Neural cell (in vitro differentiated cells): ENCODE data around the gene BICC1. TPM values are rescaled to one million over a fixed set of nuclear protein-coding genes. Genes with fewer than 3 reads are reported as not detected.

ENCODE experiments used
- H2AFZ ChIP-seq: fragments of 200-600, 300-800 bp; sonication (generic), shearing (Covaris generic); 2 replicates; pipeline ENCODE4 v1.6.0; 2014; ENCODE audit warnings: low read depth, mild to moderate bottlenecking, antibody characterized with exemption, low read length, moderate library complexity
- H3F3A ChIP-seq: fragments of 200-600 bp; shearing (Covaris generic); 2 replicates; pipeline ENCODE4 v1.6.1; 2016; ENCODE audit warnings: mild to moderate bottlenecking, moderate library complexity, mixed read lengths, antibody characterized with exemption, low read length; ENCODE audit not compliant: insufficient read depth, poor library complexity, severe bottlenecking
- H3K27ac ChIP-seq: fragments of 200-600, 300-800 bp; sonication (generic), shearing (Covaris generic); 2 replicates; pipeline ENCODE4 v1.5.1; 2014; ENCODE audit warnings: mild to moderate bottlenecking, low read length, moderate library complexity
- H3K27me3 ChIP-seq: fragments of 300-800, 200-600 bp; sonication (generic), shearing (Covaris generic); 2 replicates; pipeline ENCODE4 v1.6.0; 2014; ENCODE audit warnings: mild to moderate bottlenecking, low read depth, low read length, moderate library complexity; ENCODE audit not compliant: insufficient read depth
- H3K36me3 ChIP-seq: fragments of 300-800, 200-600 bp; sonication (generic), shearing (Covaris generic); 2 replicates; pipeline ENCODE4 v1.5.1; 2014; ENCODE audit warnings: mild to moderate bottlenecking, antibody characterized with exemption, low read length, moderate library complexity; ENCODE audit not compliant: insufficient read depth
- H3K4me2 ChIP-seq: fragments of 300-800, 200-600 bp; sonication (generic), shearing (Covaris generic); 2 replicates; pipeline ENCODE4 v1.6.0; 2014; ENCODE audit warnings: mild to moderate bottlenecking, low read length
- H3K4me3 ChIP-seq: fragments of 300-800, 200-600 bp; sonication (generic), shearing (Covaris generic); 2 replicates; pipeline ENCODE4 v1.5.1; 2014; ENCODE audit warnings: mild to moderate bottlenecking, low read length, moderate library complexity
- H3K79me2 ChIP-seq: fragments of 200-600 bp; shearing (Covaris generic); replicated peaks from 2 replicates; pipeline ENCODE4 v1.6.0; 2014; ENCODE audit warnings: mild to moderate bottlenecking, low read length, moderate library complexity; ENCODE audit not compliant: insufficient read depth
- H3K9ac ChIP-seq: fragments of 300-800, 200-600 bp; sonication (generic), shearing (Covaris generic); 2 replicates; pipeline ENCODE4 v1.6.1; 2016; ENCODE audit warnings: mild to moderate bottlenecking, low read length, mixed read lengths
- H3K9me2 ChIP-seq: fragments of 200-600 bp; shearing (Covaris generic); 2 replicates; pipeline ENCODE4 v1.6.1; 2016; ENCODE audit warnings: mild to moderate bottlenecking, low read length, mixed read lengths; ENCODE audit not compliant: insufficient read depth
- H3K9me3 ChIP-seq: fragments of 200-600, 300-800 bp; sonication (generic), shearing (Covaris generic); 2 replicates; pipeline ENCODE4 v1.6.1; 2016; ENCODE audit warnings: mild to moderate bottlenecking, mixed run types, low read length, moderate library complexity, mixed read lengths
- H4K20me1 ChIP-seq: fragments of 200-600 bp; shearing (Covaris generic); 2 replicates; pipeline ENCODE4 v1.6.1; 2016; ENCODE audit warnings: mild to moderate bottlenecking, mixed run types; ENCODE audit not compliant: insufficient read depth
- CTCF ChIP-seq: fragments of 450-650 bp; IDR thresholded peaks from 2 replicates; pipeline ENCODE4 v1.5.1; 2014; ENCODE audit warnings: antibody characterized with exemption, mild to moderate bottlenecking, moderate library complexity; ENCODE audit not compliant: poor library complexity, severe bottlenecking
- EP300 ChIP-seq: fragments of 450-650 bp; conservative IDR thresholded peaks from 2 replicates; pipeline ENCODE4 v1.6.1; 2014; ENCODE audit warnings: antibody characterized with exemption, mild to moderate bottlenecking, moderate library complexity; ENCODE audit not compliant: poor library complexity, severe bottlenecking
- EZH2 ChIP-seq: fragments of 200-600, 300-800 bp; shearing (Covaris generic), sonication (generic); IDR thresholded peaks from 2 replicates; pipeline ENCODE4 v1.6.1; 2014; ENCODE audit warnings: antibody characterized with exemption, low read length, borderline replicate concordance, mild to moderate bottlenecking; ENCODE audit not compliant: insufficient read depth, poor library complexity, severe bottlenecking
- MXI1 ChIP-seq: fragments of 450-650 bp; conservative IDR thresholded peaks from 2 replicates; pipeline ENCODE4 v1.6.1; 2014; ENCODE audit warnings: antibody characterized with exemption, mild to moderate bottlenecking; ENCODE audit not compliant: poor library complexity, severe bottlenecking
- POLR2AphosphoS5 ChIP-seq: IDR thresholded peaks from 2 replicates; pipeline ENCODE4 v1.6.1; 2012
- RAD21 ChIP-seq: fragments of 450-650 bp; conservative IDR thresholded peaks from 2 replicates; pipeline ENCODE4 v1.6.1; 2014; ENCODE audit warnings: antibody characterized with exemption, mild to moderate bottlenecking, moderate library complexity
- REST ChIP-seq: IDR thresholded peaks from 2 replicates; pipeline ENCODE4 v1.6.1; 2012; ENCODE audit warnings: borderline replicate concordance
- SMC3 ChIP-seq: fragments of 450-650 bp; conservative IDR thresholded peaks from 2 replicates; pipeline ENCODE4 v1.6.1; 2014; ENCODE audit warnings: antibody characterized with exemption, mild to moderate bottlenecking, moderate library complexity; ENCODE audit not compliant: poor library complexity
- TAF1 ChIP-seq: IDR thresholded peaks from 2 replicates; pipeline ENCODE4 v1.6.1; 2012; ENCODE audit warnings: low read depth
- polyA plus RNA-seq: library from polyadenylated mRNA; depleted of rRNA; stranded (reverse); fragments of >200 nt; gene quantifications from 2 replicates; pipeline ENCODE4 v1.2.3, GENCODE V29; 2014

The BICC1 gene
- polyA plus RNA-seq, 1 donor from 2014 or later, result 7.6 TPM

GRCh38 chr10:58725901-58726300, 213.2 kb downstream of the BICC1 start:
- no peak overlapping the region for H3K27ac ChIP-seq
- peaks cover 7% of the 10 kb centered on the region for H3K9me3 ChIP-seq
- H3K9me2 ChIP-seq, result no peaks in the 10 kb centered on the region
- H4K20me1 ChIP-seq, result no peaks in the 10 kb centered on the region
- H3K9ac ChIP-seq, result no peak overlapping the region
- TF ChIP-seq EP300 (no peak), MXI1 (no peak), REST (no peak), TAF1 (no peak), RAD21 (no peak), EZH2 (no peak), POLR2AphosphoS5 (no peak), SMC3 (no peak), CTCF (no peak)
- H3K4me2 ChIP-seq, result no peak overlapping the region
- H2AFZ ChIP-seq, result no peak overlapping the region
- no peaks in the 10 kb centered on the region for H3K27me3 ChIP-seq
- no peaks in the 10 kb centered on the region for H3F3A ChIP-seq
- H3K4me3 ChIP-seq, result no peak overlapping the region
- H3K36me3 ChIP-seq, result no peaks in the 10 kb centered on the region
- H3K79me2 ChIP-seq, result no peaks in the 10 kb centered on the region

GRCh38 chr10:58727633-58728032, 215.0 kb downstream of the BICC1 start:
- no peaks in the 10 kb centered on the region for H3K9me2 ChIP-seq
- H3F3A ChIP-seq, result no peaks in the 10 kb centered on the region
- no peak overlapping the region for H3K4me3 ChIP-seq
- H2AFZ ChIP-seq, result no peak overlapping the region
- H4K20me1 ChIP-seq, result no peaks in the 10 kb centered on the region
- H3K79me2 ChIP-seq, result no peaks in the 10 kb centered on the region
- no peak overlapping the region for H3K4me2 ChIP-seq
- H3K9me3 ChIP-seq, result peaks cover 7% of the 10 kb centered on the region
- H3K27me3 ChIP-seq, result no peaks in the 10 kb centered on the region
- H3K36me3 ChIP-seq, result no peaks in the 10 kb centered on the region
- H3K9ac ChIP-seq, result no peak overlapping the region
- H3K27ac ChIP-seq, result no peak overlapping the region
- TF ChIP-seq EZH2 (no peak), MXI1 (no peak), EP300 (no peak), POLR2AphosphoS5 (no peak), REST (no peak), TAF1 (no peak), SMC3 (no peak), RAD21 (no peak), CTCF (no peak)
